H9 (cell line): ENCODE measurements around the gene PANK2. TPM values are rescaled to one million over a fixed set of nuclear protein-coding genes. Genes with fewer than 3 reads are reported as not detected.
A peak's percentile ranks its signal among the peaks of the same experiment; 100 is the strongest.

Experiments used
- DNase-seq: peaks from one replicate; pipeline ENCODE4 v3.0.0-alpha.2; 2017
- H2AFZ ChIP-seq: one replicate; pipeline ENCODE4 v1.6.1; 2013; ENCODE audit warnings: mild to moderate bottlenecking, low read length, control low read depth, moderate library complexity
- H2AK5ac ChIP-seq: 2 replicates; pipeline ENCODE4 v1.6.1; 2013; ENCODE audit warnings: low read length, control low read depth, mixed read lengths; ENCODE audit not compliant: insufficient read length
- H2BK120ac ChIP-seq: one replicate; pipeline ENCODE4 v1.6.1; 2013; ENCODE audit warnings: low read depth, mild to moderate bottlenecking, low read length, control low read depth, inconsistent platforms; ENCODE audit not compliant: poor library complexity, severe bottlenecking
- H2BK12ac ChIP-seq: 2 replicates; pipeline ENCODE4 v1.6.1; 2013; ENCODE audit warnings: low read length, control low read depth, mixed read lengths, low read depth; ENCODE audit not compliant: insufficient read length
- H2BK15ac ChIP-seq: 2 replicates; pipeline ENCODE4 v1.6.1; 2013; ENCODE audit warnings: low read depth, low read length, control low read depth
- H2BK20ac ChIP-seq: one replicate; pipeline ENCODE4 v1.6.1; 2013; ENCODE audit warnings: low read depth, mild to moderate bottlenecking, low read length, control low read depth, inconsistent platforms; ENCODE audit not compliant: poor library complexity, severe bottlenecking
- H2BK5ac ChIP-seq: 2 replicates; pipeline ENCODE4 v1.6.1; 2013; ENCODE audit warnings: low read length, control low read depth, mixed read lengths; ENCODE audit not compliant: insufficient read length
- H3K14ac ChIP-seq: 2 replicates; pipeline ENCODE4 v1.6.1; 2013; ENCODE audit warnings: low read length, control low read depth; ENCODE audit not compliant: insufficient read depth
- H3K18ac ChIP-seq: 2 replicates; pipeline ENCODE4 v1.6.1; 2013; ENCODE audit warnings: low read depth, mild to moderate bottlenecking, mixed read lengths, low read length, control low read depth; ENCODE audit not compliant: insufficient read length
- H3K23ac ChIP-seq: 2 replicates; pipeline ENCODE4 v1.6.1; 2013; ENCODE audit warnings: low read length, control low read depth, mixed read lengths, low read depth; ENCODE audit not compliant: insufficient read length
- H3K23me2 ChIP-seq: 2 replicates; pipeline ENCODE4 v1.6.1; 2013; ENCODE audit warnings: low read depth, mild to moderate bottlenecking, mixed read lengths, low read length, control low read depth; ENCODE audit not compliant: insufficient read length, poor library complexity, severe bottlenecking
- H3K27ac ChIP-seq: 2 replicates; pipeline ENCODE4 v1.5.1; 2013; ENCODE audit warnings: low read length, control low read depth, mixed read lengths, low read depth; ENCODE audit not compliant: insufficient read length
- H3K27me3 ChIP-seq: 2 replicates; pipeline ENCODE4 v1.6.1; 2013; ENCODE audit warnings: low read length, control low read depth, inconsistent platforms; ENCODE audit not compliant: insufficient read depth
- H3K4ac ChIP-seq: 2 replicates; pipeline ENCODE4 v1.6.1; 2013; ENCODE audit warnings: low read depth, mild to moderate bottlenecking, control low read depth, inconsistent platforms, low read length, moderate library complexity
- H3K4me1 ChIP-seq: 2 replicates; pipeline ENCODE4 v1.6.1; 2013; ENCODE audit warnings: low read length, control low read depth, inconsistent platforms; ENCODE audit not compliant: insufficient read depth
- H3K4me2 ChIP-seq: 2 replicates; pipeline ENCODE4 v1.6.1; 2013; ENCODE audit warnings: low read length, control low read depth, mixed read lengths; ENCODE audit not compliant: insufficient read length, insufficient read depth
- H3K56ac ChIP-seq: 2 replicates; pipeline ENCODE4 v1.6.1; 2013; ENCODE audit warnings: low read depth, mild to moderate bottlenecking, mixed read lengths, low read length, control low read depth; ENCODE audit not compliant: insufficient read length
- H3K79me1 ChIP-seq: 2 replicates; pipeline ENCODE4 v1.6.1; 2013; ENCODE audit warnings: low read depth, mild to moderate bottlenecking, moderate library complexity, low read length, control low read depth, inconsistent platforms; ENCODE audit not compliant: insufficient read depth, poor library complexity, severe bottlenecking
- H3K79me2 ChIP-seq: 2 replicates; pipeline ENCODE4 v1.6.1; 2013; ENCODE audit warnings: low read length, control low read depth, inconsistent platforms; ENCODE audit not compliant: insufficient read depth
- H3K9ac ChIP-seq: 2 replicates; pipeline ENCODE4 v1.6.1; 2013; ENCODE audit warnings: low read length, control low read depth, mixed read lengths; ENCODE audit not compliant: insufficient read length; ENCODE audit errors: extremely low read depth
- H3K9me3 ChIP-seq: one replicate; pipeline ENCODE4 v1.6.1; 2013; ENCODE audit warnings: low read depth, low read length, inconsistent platforms; ENCODE audit not compliant: control insufficient read depth
- H3T11ph ChIP-seq: one replicate; pipeline ENCODE4 v1.6.1; 2013; ENCODE audit warnings: mild to moderate bottlenecking, low read length, control low read depth, inconsistent platforms
- H4K20me1 ChIP-seq: one replicate; pipeline ENCODE4 v1.6.1; 2013; ENCODE audit not compliant: control insufficient read depth, insufficient read length, insufficient read depth
- H4K5ac ChIP-seq: 2 replicates; pipeline ENCODE4 v1.6.1; 2013; ENCODE audit warnings: low read depth, mild to moderate bottlenecking, mixed read lengths, low read length, control low read depth; ENCODE audit not compliant: insufficient read length
- H4K8ac ChIP-seq: replicated peaks from 2 replicates; pipeline ENCODE4 v1.6.1; 2013; ENCODE audit warnings: low read length, control low read depth, mixed read lengths, low read depth; ENCODE audit not compliant: insufficient read length
- H4K91ac ChIP-seq: 2 replicates; pipeline ENCODE4 v1.6.1; 2013; ENCODE audit warnings: low read depth, mild to moderate bottlenecking, moderate library complexity, mixed read lengths, low read length, control low read depth; ENCODE audit not compliant: insufficient read length
- H3K27ac Mint-ChIP-seq, 3 experiments: 2 replicates in 2 of 3; 3 replicates in 1 of 3; pipeline ENCODE4 v1.8.0; 2020 to 2021; ENCODE audit warnings: mixed read lengths in 3 of 3, mild to moderate bottlenecking in 1 of 3, moderate library complexity in 1 of 3
- H3K27me3 Mint-ChIP-seq: 2 replicates; pipeline ENCODE4 v1.8.0; 2021; ENCODE audit warnings: low read depth, mild to moderate bottlenecking, moderate library complexity, mixed read lengths
- H3K36me3 Mint-ChIP-seq, 3 experiments: 2 replicates in 2 of 3; 3 replicates in 1 of 3; pipeline ENCODE4 v1.8.0; 2020 to 2021; ENCODE audit warnings: low read depth in 3 of 3, mixed read lengths in 3 of 3; ENCODE audit not compliant: insufficient read depth in 1 of 3
- H3K4me1 Mint-ChIP-seq, 2 experiments: 2 replicates each; pipeline ENCODE4 v1.8.0; 2020; ENCODE audit warnings: mixed read lengths in 2 of 2
- H3K4me3 Mint-ChIP-seq, 2 experiments: 2 replicates in 1 of 2; 3 replicates in 1 of 2; pipeline ENCODE4 v1.8.0; 2020 to 2021; ENCODE audit warnings: mild to moderate bottlenecking in 2 of 2, mixed read lengths in 2 of 2, moderate library complexity in 1 of 2
- H3K9me3 Mint-ChIP-seq, 2 experiments: 2 replicates in 1 of 2; 3 replicates in 1 of 2; pipeline ENCODE4 v1.8.0; 2020; ENCODE audit warnings: mild to moderate bottlenecking in 2 of 2, mixed read lengths in 2 of 2, moderate library complexity in 1 of 2
- WGBS: extraction: QIAGEN DNeasy Blood & Tissue Kit; methylation state at CpG from one replicate; pipeline ENCODE4 v1.1.7; 2013; ENCODE audit warnings: missing lambda C conversion rate, low lambda C conversion rate, mixed read lengths; ENCODE audit not compliant: insufficient read length; ENCODE audit errors: extremely low coverage; 5-methylcytosine and 5-hydroxymethylcytosine counted together
- total RNA-seq: library from RNA; stranded (reverse); gene quantifications from 2 replicates; pipeline ENCODE4 v1.2.1, GENCODE V29; 2021
- TF ChIP-seq, protein P1 (sequence below): fragments of 200-600 bp; sonication (generic); conservative IDR thresholded peaks from 3 replicates; pipeline ENCODE4 v1.8.0; 2021; ENCODE audit warnings: antibody characterized with exemption, mild to moderate bottlenecking

Gene PANK2
- total RNA-seq, 1 experiment from 2014 or later = 65.4 TPM

DNA sequence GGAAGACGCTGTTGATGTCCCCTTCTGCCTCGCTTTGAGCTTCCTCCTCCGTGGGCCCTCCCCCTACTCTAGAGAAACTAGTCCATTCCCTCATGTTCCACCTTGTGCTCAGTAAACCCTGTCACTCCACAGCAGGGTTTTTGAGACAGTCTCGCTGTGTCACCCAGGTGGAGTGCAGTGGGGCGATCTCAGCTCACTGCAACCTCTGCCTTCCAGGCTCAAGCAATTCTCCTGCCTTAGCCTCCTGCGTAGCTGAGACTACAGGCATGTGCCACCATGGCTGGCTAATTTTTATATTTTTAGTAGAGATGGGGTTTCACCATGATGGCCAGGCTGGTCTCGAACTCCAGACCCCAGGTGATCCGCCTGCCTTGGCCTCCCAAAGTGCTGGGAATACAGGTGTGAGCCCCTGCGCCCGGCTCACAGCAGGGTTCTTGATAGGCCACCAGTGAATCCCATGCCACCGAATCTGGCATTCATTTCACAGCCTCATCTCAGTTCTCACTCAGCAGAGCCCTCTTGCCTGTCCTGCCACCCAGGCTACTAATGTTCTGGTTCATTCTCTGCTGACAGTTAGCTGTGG, 36.0 kb downstream of the PANK2 start:
- WGBS = no CpG with 5 or more reads among the region's 11 CpGs
- no peak overlapping the region for H3K18ac ChIP-seq
- H2BK5ac ChIP-seq = no peak overlapping the region
- no peak overlapping the region for H2AFZ ChIP-seq
- TF ChIP-seq, protein P1, sequence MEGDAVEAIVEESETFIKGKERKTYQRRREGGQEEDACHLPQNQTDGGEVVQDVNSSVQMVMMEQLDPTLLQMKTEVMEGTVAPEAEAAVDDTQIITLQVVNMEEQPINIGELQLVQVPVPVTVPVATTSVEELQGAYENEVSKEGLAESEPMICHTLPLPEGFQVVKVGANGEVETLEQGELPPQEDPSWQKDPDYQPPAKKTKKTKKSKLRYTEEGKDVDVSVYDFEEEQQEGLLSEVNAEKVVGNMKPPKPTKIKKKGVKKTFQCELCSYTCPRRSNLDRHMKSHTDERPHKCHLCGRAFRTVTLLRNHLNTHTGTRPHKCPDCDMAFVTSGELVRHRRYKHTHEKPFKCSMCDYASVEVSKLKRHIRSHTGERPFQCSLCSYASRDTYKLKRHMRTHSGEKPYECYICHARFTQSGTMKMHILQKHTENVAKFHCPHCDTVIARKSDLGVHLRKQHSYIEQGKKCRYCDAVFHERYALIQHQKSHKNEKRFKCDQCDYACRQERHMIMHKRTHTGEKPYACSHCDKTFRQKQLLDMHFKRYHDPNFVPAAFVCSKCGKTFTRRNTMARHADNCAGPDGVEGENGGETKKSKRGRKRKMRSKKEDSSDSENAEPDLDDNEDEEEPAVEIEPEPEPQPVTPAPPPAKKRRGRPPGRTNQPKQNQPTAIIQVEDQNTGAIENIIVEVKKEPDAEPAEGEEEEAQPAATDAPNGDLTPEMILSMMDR = no peak
- H3K79me2 ChIP-seq = no peaks in the 10 kb centered on the region
- Mint-ChIP-seq H3K36me3 (peaks cover 22 to 50% (median 39%) of the 10 kb centered on the region in 3 experiments), H3K4me1 (peaks cover 36 to 40% of the 10 kb centered on the region in 2 experiments), H3K4me3 (no peak overlapping the region; a peak in 1 of 5 replicates), H3K9me3 (no peaks in the 10 kb centered on the region; a peak in 1 of 5 replicates), H3K27me3 (peaks cover 4% of the 10 kb centered on the region; the same call in 1 of the 2 replicates), H3K27ac (peak overlapping the region in 2 of 3 experiments; percentile 76 to 97; a peak in 3 of 7 replicates)
- H4K91ac ChIP-seq = no peak overlapping the region
- no peak overlapping the region for H3K14ac ChIP-seq
- no peak overlapping the region for H2BK120ac ChIP-seq
- H3K9me3 ChIP-seq = no peaks in the 10 kb centered on the region
- no peaks in the 10 kb centered on the region for H3K23me2 ChIP-seq
- peaks cover 5% of the 10 kb centered on the region for H4K20me1 ChIP-seq
- no peak overlapping the region for H3K4me2 ChIP-seq
- H4K5ac ChIP-seq = no peak overlapping the region
- no peak overlapping the region for H3K56ac ChIP-seq
- no peak for DNase-seq
- no peak overlapping the region for H3K9ac ChIP-seq
- no peak overlapping the region for H2BK15ac ChIP-seq
- H4K8ac ChIP-seq = no peak overlapping the region
- H3K4me1 ChIP-seq = peaks cover 6% of the 10 kb centered on the region; the same call in 1 of the 2 replicates
- no peak overlapping the region for H3K27ac ChIP-seq
- H3K27me3 ChIP-seq = no peaks in the 10 kb centered on the region
- no peak overlapping the region for H2BK20ac ChIP-seq
- no peak overlapping the region for H3K23ac ChIP-seq
- H3K79me1 ChIP-seq = no peaks in the 10 kb centered on the region
- H2AK5ac ChIP-seq = no peak overlapping the region
- H2BK12ac ChIP-seq = no peak overlapping the region
- H3T11ph ChIP-seq = no peak overlapping the region
- H3K4ac ChIP-seq = no peak overlapping the region
